Calu3 (cell line): ENCODE results near the gene IRX2. TPM values are rescaled to one million over a fixed set of nuclear protein-coding genes. Genes with fewer than 3 reads are reported as not detected.

Experiments
- BruUV-seq: library from RNA; stranded (reverse); fragments of 400-500 nt; replicated peaks from 2 replicates; lab custom pipeline; 2021; lab: Mats Ljungman, UMichigan
- CTCF ChIA-PET: fragments of 300-600 bp; sonication (Branson Sonifier 250); formaldehyde crosslinking; loops from one replicate; lab custom pipeline; 2022; ENCODE audit warnings: antibody characterized with exemption; lab: Charles Lee
- DNase-seq: peaks from one replicate; pipeline ENCODE4 v3.0.0; 2022
- H3K27ac Mint-ChIP-seq: one replicate; pipeline ENCODE4 v1.8.0; 2022; ENCODE audit warnings: mixed read lengths; ENCODE audit not compliant: unreplicated experiment
- H3K27me3 Mint-ChIP-seq: one replicate; pipeline ENCODE4 v1.8.0; 2022; ENCODE audit warnings: mixed read lengths; ENCODE audit not compliant: unreplicated experiment
- H3K36me3 Mint-ChIP-seq: one replicate; pipeline ENCODE4 v1.8.0; 2022; ENCODE audit warnings: mild to moderate bottlenecking, moderate library complexity, mixed read lengths; ENCODE audit not compliant: insufficient read depth, unreplicated experiment
- H3K4me1 Mint-ChIP-seq: one replicate; pipeline ENCODE4 v1.8.0; 2022; ENCODE audit warnings: mild to moderate bottlenecking, low read depth, mixed read lengths; ENCODE audit not compliant: unreplicated experiment
- H3K4me3 Mint-ChIP-seq: one replicate; pipeline ENCODE4 v1.8.0; 2022; ENCODE audit warnings: mild to moderate bottlenecking, low read depth, moderate library complexity, mixed read lengths; ENCODE audit not compliant: unreplicated experiment
- H3K9me3 Mint-ChIP-seq: one replicate; pipeline ENCODE4 v1.8.0; 2022; ENCODE audit warnings: low read depth, mixed read lengths; ENCODE audit not compliant: unreplicated experiment
- intact Hi-C: fragments of 100-400 bp; cut with micrococcal nuclease; formaldehyde crosslinking; loops from one replicate; pipeline ENCODE4 v1.10.0; 2022; ENCODE audit not compliant: unreplicated experiment
- total RNA-seq: library from RNA; stranded (reverse); gene quantifications from 2 replicates; pipeline ENCODE4 v1.2.3, GENCODE V29; 2022
- TF ChIP-seq, protein P1 (sequence below): fragments of 200-600 bp; IDR thresholded peaks from one replicate; pipeline ENCODE4 v1.8.0; 2022; ENCODE audit warnings: antibody characterized with exemption; ENCODE audit not compliant: unreplicated experiment

Gene IRX2
- total RNA-seq, 1 experiment from 2014 or later = not detected

DNA sequence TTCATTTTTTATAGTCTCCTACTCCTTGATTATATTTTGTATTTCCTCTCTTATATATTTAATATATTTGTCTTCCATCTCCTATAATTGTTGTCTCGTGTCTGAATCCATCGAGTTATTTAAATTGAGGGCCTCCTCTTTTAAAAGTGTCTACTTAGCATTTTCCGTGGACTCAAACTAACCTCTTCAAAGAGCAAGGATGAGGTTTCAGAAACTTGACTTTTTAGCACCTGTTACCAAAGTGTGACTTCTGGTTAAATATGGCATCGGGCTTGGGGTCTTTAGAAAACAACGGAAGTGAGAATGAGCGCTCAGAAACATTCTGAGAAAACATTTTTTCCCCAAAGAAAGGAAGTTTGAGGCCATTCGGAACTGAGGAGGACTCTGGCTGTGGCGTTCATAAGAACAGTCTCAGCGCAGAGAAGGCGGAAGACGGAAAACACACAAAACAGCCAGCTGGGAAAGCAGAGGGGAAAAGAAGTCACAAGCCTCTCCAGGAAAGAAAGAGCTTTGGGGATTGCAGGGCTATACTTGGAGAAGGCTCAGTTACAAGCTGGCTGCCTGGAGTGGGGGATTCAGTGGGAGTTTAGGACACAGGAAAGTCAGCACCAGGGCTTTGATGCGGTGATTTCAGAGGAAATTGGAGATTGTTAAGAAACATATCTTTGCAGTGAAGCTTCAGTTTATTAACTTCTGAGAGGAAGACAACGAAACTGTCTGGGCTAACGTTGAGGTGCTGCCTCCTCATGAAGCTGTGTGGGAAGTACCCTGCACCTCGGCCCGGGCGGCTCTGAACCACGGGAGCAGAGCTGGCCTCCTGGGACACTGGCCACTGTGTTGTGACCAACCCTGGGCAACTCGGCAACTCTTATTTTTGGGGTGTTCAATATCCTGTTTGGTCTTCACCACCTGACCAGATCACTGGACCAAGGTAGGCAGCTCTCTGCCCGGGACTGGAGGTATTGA lies 25.1 kb upstream of the IRX2 start:
- no peak overlapping the region for H3K27ac Mint-ChIP-seq

DNA sequence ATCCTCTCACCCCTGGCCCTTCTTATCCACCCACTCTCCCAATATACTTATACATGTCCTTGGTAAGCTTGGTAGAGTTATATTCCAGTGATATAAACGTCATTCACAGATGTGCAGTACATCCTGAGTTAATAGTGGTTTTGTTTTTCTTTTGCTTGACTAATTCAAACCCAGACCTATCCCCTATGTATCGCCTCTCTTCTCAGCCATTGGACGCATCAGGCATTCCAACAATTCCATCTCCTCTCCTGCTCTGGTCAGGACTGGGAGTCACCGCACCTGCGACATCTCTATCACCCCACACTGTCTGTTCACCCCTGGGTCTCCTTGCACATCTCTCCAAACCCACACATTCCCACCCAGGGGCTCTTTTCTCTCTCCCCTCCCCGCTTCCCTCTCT lies 21.9 kb upstream of the IRX2 start:
- no peaks in the 10 kb centered on the region for H3K4me1 Mint-ChIP-seq
- H3K36me3 Mint-ChIP-seq = no peaks in the 10 kb centered on the region
- H3K4me3 Mint-ChIP-seq = no peak overlapping the region
- no peak overlapping the region for H3K27ac Mint-ChIP-seq
- DNase-seq = no peak
- intact Hi-C loops = no loop called here
- TF ChIP-seq, protein P1, sequence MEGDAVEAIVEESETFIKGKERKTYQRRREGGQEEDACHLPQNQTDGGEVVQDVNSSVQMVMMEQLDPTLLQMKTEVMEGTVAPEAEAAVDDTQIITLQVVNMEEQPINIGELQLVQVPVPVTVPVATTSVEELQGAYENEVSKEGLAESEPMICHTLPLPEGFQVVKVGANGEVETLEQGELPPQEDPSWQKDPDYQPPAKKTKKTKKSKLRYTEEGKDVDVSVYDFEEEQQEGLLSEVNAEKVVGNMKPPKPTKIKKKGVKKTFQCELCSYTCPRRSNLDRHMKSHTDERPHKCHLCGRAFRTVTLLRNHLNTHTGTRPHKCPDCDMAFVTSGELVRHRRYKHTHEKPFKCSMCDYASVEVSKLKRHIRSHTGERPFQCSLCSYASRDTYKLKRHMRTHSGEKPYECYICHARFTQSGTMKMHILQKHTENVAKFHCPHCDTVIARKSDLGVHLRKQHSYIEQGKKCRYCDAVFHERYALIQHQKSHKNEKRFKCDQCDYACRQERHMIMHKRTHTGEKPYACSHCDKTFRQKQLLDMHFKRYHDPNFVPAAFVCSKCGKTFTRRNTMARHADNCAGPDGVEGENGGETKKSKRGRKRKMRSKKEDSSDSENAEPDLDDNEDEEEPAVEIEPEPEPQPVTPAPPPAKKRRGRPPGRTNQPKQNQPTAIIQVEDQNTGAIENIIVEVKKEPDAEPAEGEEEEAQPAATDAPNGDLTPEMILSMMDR = no peak
- H3K27me3 Mint-ChIP-seq = no peaks in the 10 kb centered on the region
- no TSS peak for BruUV-seq
- H3K9me3 Mint-ChIP-seq = peaks cover 21% of the 10 kb centered on the region
- CTCF ChIA-PET = no interaction called here

More for the DNA sequence above, 25.1 kb upstream of the IRX2 start:
- CTCF ChIA-PET = no interaction called here
- H3K4me1 Mint-ChIP-seq = no peaks in the 10 kb centered on the region
- TF ChIP-seq, protein P1 = no peak
- peaks cover 21% of the 10 kb centered on the region for H3K9me3 Mint-ChIP-seq
- H3K36me3 Mint-ChIP-seq = no peaks in the 10 kb centered on the region
- no TSS peak for BruUV-seq
- DNase-seq = no peak
- intact Hi-C loops = no loop called here
- no peaks in the 10 kb centered on the region for H3K27me3 Mint-ChIP-seq
- H3K4me3 Mint-ChIP-seq = no peak overlapping the region

DNA sequence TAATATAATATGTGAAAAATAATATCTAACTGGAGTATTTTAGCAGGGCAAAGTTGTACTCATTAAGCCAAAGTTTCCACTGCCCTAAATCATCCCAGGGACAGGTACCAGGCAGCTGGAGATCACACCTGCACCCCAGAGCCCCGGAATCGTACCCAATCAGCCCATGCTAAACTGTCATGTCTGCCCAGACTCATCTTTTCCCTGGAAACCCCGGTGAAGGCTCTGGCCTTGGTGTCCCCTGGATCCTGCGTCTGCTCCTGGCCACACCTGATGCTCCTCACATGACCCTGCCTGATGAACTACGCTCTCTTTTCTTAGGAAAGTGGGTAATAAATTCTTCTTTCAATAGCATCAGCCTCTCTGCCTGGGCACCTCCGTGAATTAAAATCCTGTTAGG lies 15.6 kb upstream of the IRX2 start:
- no TSS peak for BruUV-seq
- Mint-ChIP-seq H3K27ac (no peak overlapping the region), H3K4me3 (no peak overlapping the region), H3K36me3 (no peaks in the 10 kb centered on the region), H3K27me3 (no peaks in the 10 kb centered on the region), H3K4me1 (no peaks in the 10 kb centered on the region), H3K9me3 (peaks cover 16% of the 10 kb centered on the region)
- no peak for DNase-seq
- CTCF ChIA-PET = no interaction called here
- intact Hi-C loops = no loop called here
- TF ChIP-seq, protein P1 = no peak

DNA sequence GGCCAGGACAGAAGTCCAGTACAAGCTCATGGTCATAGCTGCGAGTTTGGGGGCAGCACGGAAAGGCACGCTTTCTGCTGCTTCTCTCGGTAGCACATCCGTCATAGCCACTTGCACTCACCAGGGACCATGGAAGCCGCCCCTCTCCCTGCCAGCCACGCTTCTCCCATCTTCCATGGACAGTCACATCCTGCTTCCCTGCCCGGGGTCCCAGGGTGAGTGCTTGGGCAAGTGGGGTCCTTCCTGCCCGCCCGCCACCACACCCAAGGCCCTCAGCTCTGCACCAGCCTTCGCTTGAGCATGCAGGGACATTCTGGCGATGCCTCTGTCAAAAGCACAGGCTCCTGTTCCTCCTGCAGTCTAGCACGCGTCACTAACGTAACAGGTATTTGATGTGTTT lies 13.1 kb upstream of the IRX2 start:
- no peaks in the 10 kb centered on the region for H3K4me1 Mint-ChIP-seq
- no peak overlapping the region for H3K4me3 Mint-ChIP-seq
- DNase-seq = no peak
- H3K9me3 Mint-ChIP-seq = peaks cover 17% of the 10 kb centered on the region
- CTCF ChIA-PET = no interaction called here
- H3K27me3 Mint-ChIP-seq = no peaks in the 10 kb centered on the region
- intact Hi-C loops = no loop called here
- no peak overlapping the region for H3K27ac Mint-ChIP-seq
- TF ChIP-seq, protein P1 = no peak
- no TSS peak for BruUV-seq
- H3K36me3 Mint-ChIP-seq = no peaks in the 10 kb centered on the region
